HAP-1 (cell line): Measurements from ENCODE around the gene NDC1.
"Not testable (repeated sequence)": the region's sequence is repeated elsewhere in the genome, so short reads cannot be mapped to it uniquely, and the experiment has no call there.

Experiments used
- DNase-seq, 2 experiments: peaks; one replicate each; pipeline ENCODE4 v3.0.0-alpha.2; 2016 to 2020; ENCODE audit warnings: low spot score in 2 of 2
- H3K27me3 ChIP-seq: fragments of 250-450 bp; sonication (Bioruptor Pico); 2 replicates; pipeline ENCODE4 v1.5.1; 2020; ENCODE audit warnings: low read depth, mild to moderate bottlenecking, moderate library complexity
- H3K36me3 ChIP-seq: fragments of 250-450 bp; sonication (Bioruptor Pico); replicated peaks from 2 replicates; pipeline ENCODE4 v1.5.1; 2020; ENCODE audit warnings: mild to moderate bottlenecking
- H3K4me1 ChIP-seq: fragments of 250-450 bp; sonication (Bioruptor Pico); 2 replicates; pipeline ENCODE4 v1.5.1; 2020; ENCODE audit warnings: mild to moderate bottlenecking
- H3K4me3 ChIP-seq: fragments of 250-450 bp; sonication (Bioruptor Pico); 2 replicates; pipeline ENCODE4 v1.5.1; 2020; ENCODE audit warnings: mild to moderate bottlenecking, moderate library complexity
- H3K9me3 ChIP-seq: fragments of 250-450 bp; sonication (Bioruptor Pico); 2 replicates; pipeline ENCODE4 v1.5.1; 2020; ENCODE audit warnings: mild to moderate bottlenecking, moderate library complexity
- in situ Hi-C: fragments of 300-500 bp; cut with MboI; formaldehyde crosslinking; loops from 3 replicates; pipeline ENCODE4 v1.14.3; 2020; ENCODE audit warnings: low sequenced_read_pairs, inconsistent platforms, mixed read lengths

Gene NDC1

DNA sequence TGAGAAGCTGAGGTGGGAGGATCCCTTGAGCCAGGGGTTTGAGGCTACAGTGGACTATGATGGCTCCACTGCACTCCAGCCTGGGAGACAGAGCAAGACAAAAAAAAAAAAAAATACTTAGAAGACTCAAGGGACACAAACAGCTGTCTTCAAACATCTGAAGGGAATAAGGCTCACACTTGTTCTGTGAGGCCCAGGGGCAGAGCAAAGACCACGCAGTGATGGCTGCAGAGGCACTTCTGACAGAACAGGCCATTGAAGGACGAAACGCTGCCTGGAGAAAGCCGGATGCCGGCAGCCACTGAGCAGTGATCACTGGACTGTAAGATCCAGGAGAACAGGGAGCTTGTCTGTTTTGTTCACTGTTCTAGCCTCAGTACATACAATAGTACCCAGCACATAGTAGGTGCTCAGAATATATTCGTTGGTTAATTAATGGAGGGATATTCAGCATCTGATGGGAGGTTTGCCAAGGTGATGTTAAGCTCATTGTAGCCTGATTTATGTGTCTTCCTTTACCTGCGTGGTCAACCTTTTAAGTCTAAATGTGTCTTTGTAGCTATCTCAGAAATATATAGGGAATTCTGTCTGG is 12.1 kb upstream of the NDC1 start:
- Histone ChIP-seq H3K27me3 (no peaks in the 10 kb centered on the region), H3K9me3 (no peaks in the 10 kb centered on the region), H3K4me3 (no peak overlapping the region), H3K36me3 (peaks cover 4% of the 10 kb centered on the region; the same call in 1 of the 2 replicates), H3K4me1 (no peaks in the 10 kb centered on the region)
- DNase-seq = no peak
- in situ Hi-C loops = loop anchor here (25.0 kb wide), 1 partner anchor 962 kb away; the partner anchor contains the start of gene TTC22

DNA sequence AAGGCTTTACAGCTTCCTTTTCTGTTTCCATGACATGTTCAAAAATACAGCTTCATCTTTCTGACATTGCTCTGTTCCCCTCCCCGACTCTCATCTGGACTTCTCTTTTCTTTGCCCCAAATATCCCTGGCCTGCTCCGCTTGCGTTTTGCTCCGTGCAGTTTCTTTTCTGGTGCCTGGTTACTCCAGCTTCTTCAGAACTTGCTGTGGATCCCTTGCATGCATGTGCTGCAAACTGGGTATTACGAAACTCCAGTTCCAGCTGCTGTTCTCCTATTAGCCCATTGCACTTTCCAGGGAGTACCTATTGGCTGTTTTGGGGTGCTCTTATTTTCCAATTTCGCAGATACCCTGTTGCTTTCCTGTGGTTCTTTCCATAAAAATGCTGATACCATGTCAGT is 9.9 kb upstream of the NDC1 start:
- in situ Hi-C loops = no loop called here
- no peaks in the 10 kb centered on the region for H3K27me3 ChIP-seq
- H3K36me3 ChIP-seq = no peaks in the 10 kb centered on the region; the same call in 1 of the 2 replicates
- no peaks in the 10 kb centered on the region for H3K9me3 ChIP-seq
- H3K4me3 ChIP-seq = no peak overlapping the region
- DNase-seq = no peak
- H3K4me1 ChIP-seq = no peaks in the 10 kb centered on the region

- H3K4me1 ChIP-seq = peaks cover 6% of the 10 kb centered on the region
- H3K9me3 ChIP-seq = no peaks in the 10 kb centered on the region
- H3K4me3 ChIP-seq = no peak overlapping the region
- DNase-seq = no peak
- no peaks in the 10 kb centered on the region for H3K27me3 ChIP-seq
- in situ Hi-C loops = no loop called here
- H3K36me3 ChIP-seq = no peaks in the 10 kb centered on the region; the same call in 1 of the 2 replicates
Observed at GRCh38 chr1:53842347-53842746, 4.3 kb upstream of the NDC1 start.

GRCh38 chr1:53838654-53838974 is 518 bp upstream of the NDC1 start:
- no peak for DNase-seq
- in situ Hi-C loops = no loop called here
- Histone ChIP-seq H3K36me3 (no peaks in the 10 kb centered on the region; the same call in 1 of the 2 replicates), H3K4me3 (peak overlapping the region; percentile 66), H3K27me3 (no peaks in the 10 kb centered on the region), H3K4me1 (peaks cover 15% of the 10 kb centered on the region), H3K9me3 (no peaks in the 10 kb centered on the region)

DNA sequence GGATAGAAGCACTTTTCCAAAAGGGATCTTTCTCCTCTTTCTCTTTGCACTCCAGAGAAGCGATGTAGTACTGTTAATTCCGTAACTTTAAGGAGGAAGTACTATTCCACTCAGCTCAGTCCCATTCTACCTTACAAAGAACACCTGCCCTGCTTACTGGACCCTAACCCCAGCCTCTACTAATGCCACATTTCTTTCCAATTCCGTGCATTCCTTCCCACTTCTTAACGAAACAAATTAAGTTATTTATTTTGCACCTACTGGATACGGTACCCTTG is 511 bp downstream of the NDC1 start:
- H3K4me1 ChIP-seq = peaks cover 15% of the 10 kb centered on the region
- no peaks in the 10 kb centered on the region for H3K9me3 ChIP-seq
- H3K27me3 ChIP-seq = no peaks in the 10 kb centered on the region
- in situ Hi-C loops = no loop called here
- DNase-seq = no peak
- no peaks in the 10 kb centered on the region; the same call in 1 of the 2 replicates for H3K36me3 ChIP-seq
- peak overlapping the region; percentile 66 for H3K4me3 ChIP-seq

GRCh38 chr1:53835491-53835890 is 2.6 kb downstream of the NDC1 start:
- Histone ChIP-seq H3K36me3 (peaks cover 7% of the 10 kb centered on the region; the same call in 1 of the 2 replicates), H3K4me3 (no peak overlapping the region), H3K9me3 (no peaks in the 10 kb centered on the region), H3K27me3 (no peaks in the 10 kb centered on the region), H3K4me1 (peaks cover 15% of the 10 kb centered on the region)
- in situ Hi-C loops = no loop called here
- DNase-seq = peak in 1 of 2 experiments; percentile 33

DNA sequence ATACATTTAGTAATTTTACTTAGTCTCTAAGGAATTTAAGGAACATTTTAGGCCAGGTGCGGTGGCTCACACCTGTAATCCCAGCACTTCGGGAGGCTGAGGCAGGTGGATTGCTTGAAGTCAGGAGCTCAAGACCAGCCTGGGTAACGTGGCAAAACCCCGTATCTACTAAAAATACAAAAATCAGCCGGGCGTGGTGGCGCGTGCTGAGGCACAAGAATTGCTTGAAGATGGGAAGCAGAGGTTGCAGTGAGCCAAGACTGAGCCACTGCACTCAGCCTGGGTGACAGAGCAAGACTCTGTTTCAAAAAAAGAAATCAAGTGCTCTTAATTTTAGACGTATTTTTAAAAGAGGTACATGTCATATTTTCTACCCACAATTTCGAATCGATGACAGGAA is 3.3 kb downstream of the NDC1 start:
- in situ Hi-C loops = no loop called here
- peaks cover 15% of the 10 kb centered on the region for H3K4me1 ChIP-seq
- no peak for DNase-seq
- H3K9me3 ChIP-seq = no peaks in the 10 kb centered on the region
- peaks cover 7% of the 10 kb centered on the region for H3K36me3 ChIP-seq
- no peaks in the 10 kb centered on the region for H3K27me3 ChIP-seq
- H3K4me3 ChIP-seq = no peak overlapping the region

- in situ Hi-C loops = no loop called here
- no peak for DNase-seq
- Histone ChIP-seq H3K27me3 (no peaks in the 10 kb centered on the region), H3K4me3 (no peak overlapping the region), H3K4me1 (peaks cover 9% of the 10 kb centered on the region), H3K9me3 (no peaks in the 10 kb centered on the region), H3K36me3 (peaks cover 16% of the 10 kb centered on the region)
Observed at GRCh38 chr1:53833393-53833792, 4.7 kb downstream of the NDC1 start.

- H3K27me3 ChIP-seq = no peaks in the 10 kb centered on the region
- no peak for DNase-seq
- no peak overlapping the region for H3K4me3 ChIP-seq
- no peaks in the 10 kb centered on the region for H3K4me1 ChIP-seq
- in situ Hi-C loops = no loop called here
- peaks cover 63% of the 10 kb centered on the region for H3K36me3 ChIP-seq
- H3K9me3 ChIP-seq = no peaks in the 10 kb centered on the region
Observed at GRCh38 chr1:53826367-53826766, 11.7 kb downstream of the NDC1 start.

GRCh38 chr1:53825306-53825705 is 12.8 kb downstream of the NDC1 start:
- Histone ChIP-seq H3K36me3 (peaks cover 69% of the 10 kb centered on the region), H3K27me3 (no peaks in the 10 kb centered on the region), H3K4me1 (no peaks in the 10 kb centered on the region), H3K4me3 (no peak overlapping the region), H3K9me3 (no peaks in the 10 kb centered on the region)
- no peak for DNase-seq
- in situ Hi-C loops = no loop called here

- peaks cover 70% of the 10 kb centered on the region for H3K36me3 ChIP-seq
- in situ Hi-C loops = no loop called here
- no peak for DNase-seq
- H3K4me3 ChIP-seq = no peak overlapping the region
- H3K9me3 ChIP-seq = no peaks in the 10 kb centered on the region
- H3K4me1 ChIP-seq = no peaks in the 10 kb centered on the region
- H3K27me3 ChIP-seq = no peaks in the 10 kb centered on the region
Observed at GRCh38 chr1:53822931-53823330, 15.2 kb downstream of the NDC1 start.

DNA sequence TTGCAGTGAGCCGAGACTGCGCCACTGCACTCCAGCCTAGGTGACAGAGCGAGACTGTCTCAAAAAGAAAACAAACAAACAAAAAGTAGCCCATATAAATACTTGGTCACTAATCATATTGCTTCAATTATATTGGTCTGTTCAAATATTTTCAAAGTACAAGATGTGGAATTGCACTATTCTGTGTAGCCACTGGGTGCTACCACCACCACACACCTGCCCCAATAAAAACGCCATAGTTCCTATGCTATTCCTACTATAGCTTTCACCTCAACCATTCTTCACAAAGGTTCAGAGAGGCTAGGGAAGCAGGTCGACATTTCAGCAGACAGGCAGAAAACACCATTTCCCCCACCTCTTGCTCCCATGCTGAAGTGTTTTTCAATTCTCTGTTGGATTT is 16.7 kb downstream of the NDC1 start:
- Histone ChIP-seq H3K4me3 (no peak overlapping the region), H3K4me1 (no peaks in the 10 kb centered on the region), H3K36me3 (peaks cover 71% of the 10 kb centered on the region), H3K9me3 (no peaks in the 10 kb centered on the region), H3K27me3 (no peaks in the 10 kb centered on the region)
- no peak for DNase-seq
- in situ Hi-C loops = no loop called here

DNA sequence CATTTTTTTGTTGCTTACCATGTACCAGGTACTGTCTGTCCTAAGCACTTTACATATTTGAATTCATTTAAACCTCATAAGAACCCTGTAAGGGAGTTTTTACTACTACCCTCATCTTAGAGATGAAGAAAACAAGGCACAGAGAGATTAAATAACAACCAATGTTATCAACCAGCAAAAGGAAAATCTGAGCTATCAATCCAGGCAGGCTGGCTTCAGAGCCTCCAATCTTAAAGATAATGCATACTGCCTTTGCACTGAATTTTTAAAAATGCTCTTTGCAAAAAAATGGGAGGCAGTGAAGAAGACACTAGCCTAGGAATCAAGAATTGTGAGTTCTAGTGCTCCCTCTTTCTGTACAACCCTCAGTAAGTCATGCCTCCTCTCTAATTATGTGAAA is 18.7 kb downstream of the NDC1 start:
- Histone ChIP-seq H3K4me3 (no peak overlapping the region), H3K36me3 (peaks cover 54% of the 10 kb centered on the region), H3K4me1 (no peaks in the 10 kb centered on the region), H3K27me3 (no peaks in the 10 kb centered on the region), H3K9me3 (no peaks in the 10 kb centered on the region)
- DNase-seq = no peak
- in situ Hi-C loops = no loop called here

- H3K4me3 ChIP-seq, DNase-seq, H3K4me1 ChIP-seq, H3K27me3 ChIP-seq, in situ Hi-C loops, H3K9me3 ChIP-seq: not testable (repeated sequence)
- H3K36me3 ChIP-seq = peaks cover 53% of the 10 kb centered on the region
Observed at GRCh38 chr1:53816584-53816983, 21.5 kb downstream of the NDC1 start.

DNA sequence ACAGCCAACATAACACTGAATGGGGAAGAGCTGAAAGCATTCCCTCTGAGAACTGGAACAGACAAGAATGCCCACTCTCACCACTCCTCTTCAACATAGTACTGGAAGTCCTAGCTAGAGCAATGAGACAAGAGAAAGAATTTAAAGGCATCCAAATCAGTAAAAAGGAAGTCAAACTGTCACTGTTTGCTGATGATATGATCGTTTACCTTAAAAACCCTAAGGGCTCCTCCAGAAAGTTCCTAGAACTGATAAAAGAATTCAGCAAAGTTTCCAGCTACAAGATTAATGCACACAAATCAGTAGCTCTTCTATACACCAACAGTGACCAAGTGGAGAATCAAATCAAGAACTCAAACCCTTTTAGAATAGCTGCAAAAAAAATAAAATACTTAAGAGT is 22.6 kb downstream of the NDC1 start:
- H3K27me3 ChIP-seq, H3K4me3 ChIP-seq, H3K9me3 ChIP-seq, DNase-seq, H3K4me1 ChIP-seq, in situ Hi-C loops: not testable (repeated sequence)
- peaks cover 52% of the 10 kb centered on the region for H3K36me3 ChIP-seq
